Measurements from ENCODE around the gene TMEM217.

DNA sequence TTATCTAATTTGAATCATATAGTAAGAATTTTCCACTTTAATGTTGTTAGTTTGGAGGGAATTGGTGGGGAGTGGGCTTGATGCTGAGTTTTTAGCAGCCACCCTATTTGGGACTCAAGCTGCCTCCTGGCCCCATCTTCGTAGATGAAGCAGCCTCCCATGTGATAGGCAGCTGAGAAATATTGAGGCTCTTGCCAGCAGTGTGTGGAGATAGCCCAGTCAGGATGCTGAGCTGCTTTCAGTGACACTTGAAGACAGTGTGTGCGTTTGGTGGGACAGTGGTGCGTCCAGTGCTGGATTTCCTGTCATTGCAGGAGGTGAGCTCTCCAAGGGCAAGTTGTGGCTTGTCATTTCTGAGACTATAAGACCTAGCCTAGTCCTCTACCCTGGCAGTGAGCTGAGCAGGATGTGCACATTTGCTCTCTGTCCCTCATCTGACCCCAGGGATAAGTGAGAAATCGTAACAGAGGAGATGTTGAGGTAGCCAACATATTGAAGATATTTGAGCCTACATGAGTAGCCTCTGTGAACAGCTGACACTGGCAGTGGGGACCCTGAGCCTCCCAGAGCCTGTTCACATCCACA lies 48.0 kb upstream of the TMEM217 start:
- TF ChIP-seq, protein P1, sequence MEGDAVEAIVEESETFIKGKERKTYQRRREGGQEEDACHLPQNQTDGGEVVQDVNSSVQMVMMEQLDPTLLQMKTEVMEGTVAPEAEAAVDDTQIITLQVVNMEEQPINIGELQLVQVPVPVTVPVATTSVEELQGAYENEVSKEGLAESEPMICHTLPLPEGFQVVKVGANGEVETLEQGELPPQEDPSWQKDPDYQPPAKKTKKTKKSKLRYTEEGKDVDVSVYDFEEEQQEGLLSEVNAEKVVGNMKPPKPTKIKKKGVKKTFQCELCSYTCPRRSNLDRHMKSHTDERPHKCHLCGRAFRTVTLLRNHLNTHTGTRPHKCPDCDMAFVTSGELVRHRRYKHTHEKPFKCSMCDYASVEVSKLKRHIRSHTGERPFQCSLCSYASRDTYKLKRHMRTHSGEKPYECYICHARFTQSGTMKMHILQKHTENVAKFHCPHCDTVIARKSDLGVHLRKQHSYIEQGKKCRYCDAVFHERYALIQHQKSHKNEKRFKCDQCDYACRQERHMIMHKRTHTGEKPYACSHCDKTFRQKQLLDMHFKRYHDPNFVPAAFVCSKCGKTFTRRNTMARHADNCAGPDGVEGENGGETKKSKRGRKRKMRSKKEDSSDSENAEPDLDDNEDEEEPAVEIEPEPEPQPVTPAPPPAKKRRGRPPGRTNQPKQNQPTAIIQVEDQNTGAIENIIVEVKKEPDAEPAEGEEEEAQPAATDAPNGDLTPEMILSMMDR (IDR thresholded peaks at IDR 0.05; ENCODE audit: low read depth, low read length), result no peak
- TF ChIP-seq EZH2phosphoT487 (IDR thresholded peaks at IDR 0.05; ENCODE audit: low read depth), result no peak

Data from OCI-LY3 (cell line).